ENCODE results near the gene BCAT1.
"Not testable (repeated sequence)": the region's sequence is repeated elsewhere in the genome, so short reads cannot be mapped to it uniquely, and the experiment has no call there.

Gene BCAT1

GRCh38 chr12:24851883-24852282 lies 97.0 kb downstream of the BCAT1 start:
- DNase-seq = peak; percentile 20

GRCh38 chr12:24851341-24851740 lies 97.6 kb downstream of the BCAT1 start:
- no peak for DNase-seq

- no peak for DNase-seq
Measured at GRCh38 chr12:24850496-24850895, 98.4 kb downstream of the BCAT1 start.

- DNase-seq = no peak
Measured at GRCh38 chr12:24848941-24849477, 99.9 kb downstream of the BCAT1 start.

- no peak for DNase-seq
Measured at GRCh38 chr12:24846689-24847088, 102.2 kb downstream of the BCAT1 start.

GRCh38 chr12:24845615-24846014 lies 103.3 kb downstream of the BCAT1 start:
- DNase-seq = no peak

- no peak for DNase-seq
Measured at GRCh38 chr12:24840046-24840800, 108.7 kb downstream of the BCAT1 start.

GRCh38 chr12:24839268-24839791 lies 109.6 kb downstream of the BCAT1 start:
- no peak for DNase-seq

GRCh38 chr12:24838531-24838950 lies 110.4 kb downstream of the BCAT1 start:
- peak; percentile 81 for DNase-seq

- no peak for DNase-seq
Measured at GRCh38 chr12:24835377-24835776, 113.5 kb downstream of the BCAT1 start.

GRCh38 chr12:24833513-24833912 lies 115.4 kb downstream of the BCAT1 start:
- DNase-seq = no peak

- no peak for DNase-seq
Measured at GRCh38 chr12:24823808-24824515, 124.9 kb downstream of the BCAT1 start.

- DNase-seq = no peak
Measured at GRCh38 chr12:24822121-24822899, 126.6 kb downstream of the BCAT1 start.

GRCh38 chr12:24821691-24822090 lies 127.2 kb downstream of the BCAT1 start:
- no peak for DNase-seq

- DNase-seq = no peak
Measured at GRCh38 chr12:24820872-24821271, 128.0 kb downstream of the BCAT1 start.

- no peak for DNase-seq
Measured at GRCh38 chr12:24818351-24818750, 130.6 kb downstream of the BCAT1 start.

- DNase-seq = no peak
Measured at GRCh38 chr12:24815114-24815423, 133.8 kb downstream of the BCAT1 start.

- DNase-seq = no peak
Measured at GRCh38 chr12:24814379-24815113, 134.4 kb downstream of the BCAT1 start.

- DNase-seq = no peak
Measured at GRCh38 chr12:24810378-24810777, 138.5 kb downstream of the BCAT1 start.

GRCh38 chr12:24809306-24809705 lies 139.6 kb downstream of the BCAT1 start:
- DNase-seq = not testable (repeated sequence)

GRCh38 chr12:24808651-24809050 lies 140.2 kb downstream of the BCAT1 start:
- no peak for DNase-seq

- DNase-seq = no peak
Measured at GRCh38 chr12:24806386-24806785, 142.5 kb downstream of the BCAT1 start.

Measured in hematopoietic multipotent progenitor cell treated with erythropoietin and hydrocortisone succinate and interleukin-3 and kit ligand, for 4 days (in vitro differentiated cells).